Spleen (tissue), 11 donors: ENCODE measurements around the gene MMP11. TPM values are rescaled to one million over a fixed set of nuclear protein-coding genes. Genes with fewer than 3 reads are reported as not detected.
A peak's percentile ranks its signal among the peaks of the same experiment; 100 is the strongest.

ENCODE experiments used
- DNase-seq: peaks from one replicate; pipeline ENCODE4 v3.0.0-alpha.2; 2020
- H3K27ac ChIP-seq, 8 donors: fragments of 200-600 bp; sonication (generic) in 7 of 8; 1 replicate in 4 of 8; 2 replicates in 4 of 8; pipeline versions ENCODE4 v1.5.0 to v1.8.0; 2016 to 2021; ENCODE audit warnings: inconsistent platforms in 4 of 8, mild to moderate bottlenecking in 4 of 8, moderate library complexity in 1 of 8
- H3K27me3 ChIP-seq, 7 donors: fragments of 200-600 bp; sonication (generic) in 6 of 7; replicated peaks in 1 of 7; 1 replicate in 4 of 7; 2 replicates in 3 of 7; pipeline versions ENCODE4 v1.5.0 to v1.8.0; 2016 to 2021; ENCODE audit warnings: inconsistent platforms in 3 of 7, mild to moderate bottlenecking in 1 of 7
- H3K36me3 ChIP-seq, 6 donors: fragments of 200-600 bp; sonication (generic) in 5 of 6; 1 replicate in 4 of 6; 2 replicates in 2 of 6; pipeline versions ENCODE4 v1.5.0 to v1.8.0; 2016 to 2021; ENCODE audit warnings: inconsistent platforms in 2 of 6
- H3K4me1 ChIP-seq, 6 donors: fragments of 200-600 bp; sonication (generic) in 5 of 6; 1 replicate in 3 of 6; 2 replicates in 3 of 6; pipeline versions ENCODE4 v1.5.0 to v1.8.0; 2016 to 2021; ENCODE audit warnings: inconsistent platforms in 3 of 6
- H3K4me3 ChIP-seq, 8 donors: fragments of 200-600 bp; sonication (generic) in 7 of 8; 1 replicate in 4 of 8; 2 replicates in 4 of 8; pipeline versions ENCODE4 v1.5.0 to v1.8.0; 2016 to 2021; ENCODE audit warnings: inconsistent platforms in 4 of 8, mild to moderate bottlenecking in 4 of 8, moderate library complexity in 2 of 8
- H3K9me3 ChIP-seq, 8 donors: fragments of 200-600 bp; sonication (generic) in 7 of 8; 1 replicate in 4 of 8; 2 replicates in 4 of 8; pipeline versions ENCODE4 v1.5.0 to v1.8.0; 2016 to 2021; ENCODE audit warnings: inconsistent platforms in 4 of 8
- POLR2A ChIP-seq, 3 donors: fragments of 450-650 bp; IDR thresholded peaks; one replicate each; pipeline ENCODE4 v1.5.1; 2017; ENCODE audit warnings: antibody characterized with exemption in 3 of 3, mild to moderate bottlenecking in 1 of 3
- POLR2AphosphoS5 ChIP-seq, 3 donors: sonication (generic); formaldehyde crosslinking; IDR thresholded peaks; one replicate each; pipeline ENCODE4 v1.5.1; 2017; ENCODE audit warnings: antibody characterized with exemption in 3 of 3
- WGBS, 5 donors: extraction: QIAGEN DNeasy Blood & Tissue Kit in 3 of 5; methylation state at CpG; one replicate each; pipeline versions ENCODE4 v1.1.5 to v1.1.7; 2013 to 2018; 5-methylcytosine and 5-hydroxymethylcytosine counted together
- intact Hi-C: fragments of 100-400 bp; cut with DNase I; formaldehyde crosslinking; loops from one replicate; pipeline ENCODE4 v1.15.0; 2023; ENCODE audit warnings: low total_unique reads
- polyA plus RNA-seq, 3 donors: library from polyadenylated mRNA; stranded (reverse); fragments of 200-250 nt; gene quantifications; one replicate each; pipeline ENCODE4 v1.2.1, GENCODE V29; 2013
- total RNA-seq, 7 donors: library from RNA; depleted of rRNA in 3 of 7; stranded (reverse); fragments of >200 nt in 3 of 7; fragmentation: NEBNext Ultra II Directional in 4 of 7; extraction: Animal tissue kit (Norgen Biotek cat#: 25700) in 4 of 7; gene quantifications; one replicate each; pipeline versions ENCODE4 v1.1.0 to v1.2.1, GENCODE V29; 2016 to 2021
- TF ChIP-seq, protein P1 (sequence below), 11 experiments: fragments of 200-600 bp in 7 of 11; fragments of 450-650 bp in 4 of 11; sonication (generic) in 4 of 11; IDR thresholded peaks in 8 of 11; conservative IDR thresholded peaks in 3 of 11; 1 replicate in 7 of 11; 2 replicates in 4 of 11; pipeline versions ENCODE4 v1.4.0 to v1.8.0; 2016 to 2021; ENCODE audit warnings: antibody characterized with exemption in 11 of 11, inconsistent platforms in 4 of 11, mild to moderate bottlenecking in 1 of 11
- donor health status: healthy with polysubstance abuse.
- donor health status: DM: no; HTN: no; CAD: no; lungs with moderate emphysema.
- donor health status: DM: no; HTN: no; CAD: no.
- donor health status: Bipolar disorder and iron deficiency.
- donor health status: healthy.
- donor health status: DM: no; HTN: no; CAD: no.
- donor health status: DM: yes; HTN: yes; CAD: no.

MMP11 gene
- total and polyA plus RNA-seq, 10 donors = 0.66 to 11.0 (median 4.2) TPM

- no peak overlapping the region for H3K27ac ChIP-seq
Measured at GRCh38 chr22:23749841-23750301, 22.8 kb upstream of the MMP11 start.

DNA sequence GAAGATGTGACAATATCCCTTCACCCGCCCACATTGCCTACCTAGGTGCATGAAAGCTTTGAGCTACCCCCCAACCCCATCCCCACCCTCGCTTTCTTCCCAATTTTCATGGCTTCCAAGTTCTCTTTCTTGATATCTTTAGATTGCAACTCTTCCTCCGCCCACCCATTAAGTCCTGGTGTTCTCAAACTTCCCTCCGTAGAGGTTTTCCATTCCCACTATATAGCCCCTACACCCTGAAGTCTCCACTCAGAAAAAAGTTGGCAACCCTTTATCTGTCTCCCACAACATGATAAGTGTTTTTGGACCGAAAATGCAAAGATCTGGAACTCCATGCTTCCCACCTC is 22.3 kb upstream of the MMP11 start:
- Histone ChIP-seq H3K9me3 (no peaks in the 10 kb centered on the region), H3K4me3 (peak overlapping the region; percentile 45 to 85 (median 61)), H3K4me1 (peaks cover 4 to 61% (median 33%) of the 10 kb centered on the region in 6 donors), H3K36me3 (peaks cover 0 to under 1% (median 0%) of the 10 kb centered on the region in 6 donors), H3K27ac (peak overlapping the region; percentile 85 to 94 (median 91)), H3K27me3 (no peaks in the 10 kb centered on the region)
- TF ChIP-seq POLR2AphosphoS5 (IDR thresholded peaks at IDR 0.05) (no peak), POLR2A (IDR thresholded peaks at IDR 0.05) (no peak)
- TF ChIP-seq, protein P1, sequence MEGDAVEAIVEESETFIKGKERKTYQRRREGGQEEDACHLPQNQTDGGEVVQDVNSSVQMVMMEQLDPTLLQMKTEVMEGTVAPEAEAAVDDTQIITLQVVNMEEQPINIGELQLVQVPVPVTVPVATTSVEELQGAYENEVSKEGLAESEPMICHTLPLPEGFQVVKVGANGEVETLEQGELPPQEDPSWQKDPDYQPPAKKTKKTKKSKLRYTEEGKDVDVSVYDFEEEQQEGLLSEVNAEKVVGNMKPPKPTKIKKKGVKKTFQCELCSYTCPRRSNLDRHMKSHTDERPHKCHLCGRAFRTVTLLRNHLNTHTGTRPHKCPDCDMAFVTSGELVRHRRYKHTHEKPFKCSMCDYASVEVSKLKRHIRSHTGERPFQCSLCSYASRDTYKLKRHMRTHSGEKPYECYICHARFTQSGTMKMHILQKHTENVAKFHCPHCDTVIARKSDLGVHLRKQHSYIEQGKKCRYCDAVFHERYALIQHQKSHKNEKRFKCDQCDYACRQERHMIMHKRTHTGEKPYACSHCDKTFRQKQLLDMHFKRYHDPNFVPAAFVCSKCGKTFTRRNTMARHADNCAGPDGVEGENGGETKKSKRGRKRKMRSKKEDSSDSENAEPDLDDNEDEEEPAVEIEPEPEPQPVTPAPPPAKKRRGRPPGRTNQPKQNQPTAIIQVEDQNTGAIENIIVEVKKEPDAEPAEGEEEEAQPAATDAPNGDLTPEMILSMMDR (IDR thresholded peaks at IDR 0.05 in 8 of 11, conservative IDR thresholded peaks at IDR 0.05 in 3 of 11) = no peak
- no peak for DNase-seq
- WGBS, 5 donors = 30 to 39% (median 33%) methylated on average over 5 of the region's 5 CpGs
- intact Hi-C loops = no loop called here

More at GRCh38 chr22:23749841-23750301, 22.8 kb upstream of the MMP11 start:
- no peak for DNase-seq
- Histone ChIP-seq H3K36me3 (peaks cover 0 to 6% (median 2%) of the 10 kb centered on the region in 6 donors), H3K4me3 (peak overlapping the region in 4 of 8 donors; percentile 58 to 85 (median 64)), H3K27me3 (no peaks in the 10 kb centered on the region), H3K4me1 (peaks cover under 1 to 56% (median 31%) of the 10 kb centered on the region in 6 donors), H3K9me3 (no peaks in the 10 kb centered on the region)
- 76 to 85% (median 78%) methylated on average over 12 of the region's 12 CpGs for WGBS, 5 donors
- intact Hi-C loops = no loop called here
- TF ChIP-seq POLR2AphosphoS5 (IDR thresholded peaks at IDR 0.05) (no peak), POLR2A (IDR thresholded peaks at IDR 0.05) (no peak)
- TF ChIP-seq, protein P1 (IDR thresholded peaks at IDR 0.05 in 8 of 11, conservative IDR thresholded peaks at IDR 0.05 in 3 of 11) = no peak

DNA sequence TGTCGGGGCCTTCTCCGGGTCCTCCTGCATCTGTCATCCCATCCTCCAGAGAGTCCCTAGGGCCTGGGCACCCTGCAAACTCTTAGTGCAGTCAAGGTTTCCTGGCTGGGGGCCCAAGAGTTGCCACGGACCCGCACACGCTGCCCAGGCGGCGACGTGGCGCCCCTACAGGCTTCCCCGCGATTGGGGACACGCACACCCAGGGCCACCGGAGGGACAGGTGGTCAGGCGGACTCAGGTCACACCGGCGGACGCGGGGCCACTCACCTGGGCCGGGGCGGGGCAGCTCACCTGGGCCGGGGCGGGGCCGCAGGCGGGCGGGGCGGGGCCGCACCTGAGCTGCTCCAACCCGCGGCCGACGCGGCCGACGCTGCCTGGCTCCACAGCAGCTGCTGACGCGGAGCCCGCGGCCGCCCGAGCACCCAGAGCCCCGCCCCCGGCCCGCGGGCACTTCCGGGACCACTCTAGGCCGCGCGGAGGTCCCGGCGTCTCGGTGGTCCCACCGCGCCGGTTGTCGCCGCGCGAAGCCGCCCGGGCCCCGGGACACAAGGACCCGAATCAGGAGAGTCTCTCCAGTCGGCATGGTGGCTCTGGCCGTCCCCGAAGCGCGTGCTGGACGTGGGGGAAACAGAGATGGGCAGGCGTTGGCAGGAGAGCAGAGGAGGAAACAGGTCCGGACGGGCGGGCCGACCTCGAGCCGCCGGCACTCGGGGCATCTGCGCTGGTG is 21.8 kb upstream of the MMP11 start, which contains the start of gene ZNF70:
Gene ZNF70, minus strand, starts transcription at position 399 of the 727 bp plus-strand sequence. CDS start 5,972 bp downstream, outside the sequence.
- no peaks in the 10 kb centered on the region for H3K36me3 ChIP-seq
- WGBS, 5 donors = 0 to 1% (median 1%) methylated on average over 25 to 78 of the region's 78 CpGs
- H3K27me3 ChIP-seq = no peaks in the 10 kb centered on the region
- H3K9me3 ChIP-seq = no peaks in the 10 kb centered on the region
- intact Hi-C loops = no loop called here
- H3K4me1 ChIP-seq = peaks cover 4 to 65% (median 34%) of the 10 kb centered on the region in 6 donors
- peak; percentile 98 for DNase-seq
- TF ChIP-seq POLR2AphosphoS5 (IDR thresholded peaks at IDR 0.05) = peak; percentile 77 to 87 (median 82)
- TF ChIP-seq, protein P1 (IDR thresholded peaks at IDR 0.05 in 8 of 11, conservative IDR thresholded peaks at IDR 0.05 in 3 of 11) = peak in 6 of 11 experiments; percentile 7 to 38 (median 14)
- TF ChIP-seq POLR2A (IDR thresholded peaks at IDR 0.05) = no peak
- peak within 1 kb of the TSS; percentile 45 to 85 (median 61) for H3K4me3 ChIP-seq
- H3K27ac ChIP-seq = peak within 1 kb of the TSS; percentile 85 to 94 (median 91)

- DNase-seq = no peak
- H3K27ac ChIP-seq = peak overlapping the region; percentile 85 to 94 (median 91)
- H3K36me3 ChIP-seq = no peaks in the 10 kb centered on the region
- H3K4me1 ChIP-seq = peaks cover 4 to 66% (median 34%) of the 10 kb centered on the region in 6 donors
- no peaks in the 10 kb centered on the region for H3K27me3 ChIP-seq
- peak overlapping the region; percentile 45 to 85 (median 61) for H3K4me3 ChIP-seq
- TF ChIP-seq POLR2AphosphoS5 (IDR thresholded peaks at IDR 0.05) (no peak), POLR2A (IDR thresholded peaks at IDR 0.05) (no peak)
- TF ChIP-seq, protein P1 (IDR thresholded peaks at IDR 0.05 in 8 of 11, conservative IDR thresholded peaks at IDR 0.05 in 3 of 11) = no peak
- no peaks in the 10 kb centered on the region for H3K9me3 ChIP-seq
- intact Hi-C loops = no loop called here
- 24 to 38% (median 27%) methylated on average over 21 to 22 of the region's 22 CpGs for WGBS, 5 donors
Measured at GRCh38 chr22:23751441-23751996, 21.1 kb upstream of the MMP11 start.
